Kidney (tissue), 14 donors: Measurements from ENCODE around the gene ZNF579. TPM values are rescaled to one million over a fixed set of nuclear protein-coding genes. Genes with fewer than 3 reads are reported as not detected.

ENCODE experiments used
- DNase-seq, 5 donors: peaks; one replicate each; pipeline ENCODE4 v3.0.0-alpha.2; 2013 to 2020
- FAIRE-seq: peaks from 2 replicates; lab custom pipeline; 2012; peaks lifted over from hg19 to GRCh38; lab: Jason Lieb, UNC
- H3K27ac ChIP-seq, 2 donors: one replicate each; pipeline ENCODE4 v1.7.0; 2013; ENCODE audit warnings: low read depth in 2 of 2, low read length in 2 of 2, inconsistent platforms in 1 of 2
- H3K27me3 ChIP-seq: one replicate; pipeline ENCODE4 v1.7.1; 2013; ENCODE audit warnings: low read length, inconsistent platforms; ENCODE audit not compliant: control insufficient read depth, insufficient read depth
- H3K36me3 ChIP-seq, 3 donors: one replicate each; pipeline versions ENCODE4 v1.7.0 to v1.7.1; 2013; ENCODE audit warnings: low read length in 3 of 3, control low read depth in 1 of 3, inconsistent platforms in 1 of 3; ENCODE audit not compliant: insufficient read depth in 3 of 3, control insufficient read depth in 2 of 3
- H3K4me1 ChIP-seq, 3 donors: one replicate each; pipeline versions ENCODE4 v1.7.0 to v1.7.1; 2013; ENCODE audit warnings: low read length in 3 of 3, inconsistent platforms in 1 of 3, low read depth in 1 of 3; ENCODE audit not compliant: control insufficient read depth in 2 of 3, insufficient read depth in 2 of 3
- H3K4me3 ChIP-seq, 3 donors: one replicate each; pipeline versions ENCODE4 v1.7.0 to v1.8.1; 2013; ENCODE audit warnings: low read length in 3 of 3, control low read depth in 1 of 3, inconsistent platforms in 1 of 3
- H3K9ac ChIP-seq, 3 donors: one replicate each; pipeline versions ENCODE4 v1.7.0 to v1.7.1; 2013; ENCODE audit warnings: low read length in 3 of 3, control low read depth in 1 of 3, inconsistent platforms in 1 of 3
- H3K9me3 ChIP-seq, 3 donors: one replicate each; pipeline versions ENCODE4 v1.7.0 to v1.7.1; 2013; ENCODE audit warnings: low read length in 3 of 3, control low read depth in 1 of 3, inconsistent platforms in 1 of 3; ENCODE audit not compliant: control insufficient read depth in 2 of 3, insufficient read depth in 1 of 3
- intact Hi-C: fragments of 100-400 bp; cut with DNase I; formaldehyde crosslinking; loops from one replicate; pipeline ENCODE4 v1.11.1; 2022
- polyA plus RNA-seq: library from polyadenylated mRNA; stranded (reverse); fragments of 350-450 nt; fragmentation: Illumina TruSeq; extraction: RNeasy Lipid Tissue Mini Kit (QIAGEN cat#74804); gene quantifications from one replicate; pipeline ENCODE4 v1.2.3, GENCODE V29; 2014; ENCODE audit warnings: low read depth, low replicate concordance; ENCODE audit not compliant: insufficient read depth
- total RNA-seq: library from RNA; stranded (reverse); fragmentation: NEBNext Ultra II Directional; extraction: Animal tissue kit (Norgen Biotek cat#: 25700); gene quantifications from one replicate; pipeline ENCODE4 v1.2.1, GENCODE V29; 2021
- TF ChIP-seq, protein P1 (sequence below): IDR thresholded peaks from 3 replicates; pipeline ENCODE4 v1.5.1; 2012; ENCODE audit warnings: mild to moderate bottlenecking, moderate library complexity, borderline replicate concordance; ENCODE audit not compliant: insufficient read depth; ENCODE audit errors: extremely low read depth
- donor health status: control.
- donor health status: control.
- donor health status: control.
- donor health status: control.
- donor health status: control.
- donor health status: DM: yes; HTN: yes; CAD: no.
- donor health status: Normal renal cell carcinoma (clear cell type).

Gene ZNF579
- total and polyA plus RNA-seq, 2 donors from 2014 or later = 10.9 to 16.6 TPM

DNA sequence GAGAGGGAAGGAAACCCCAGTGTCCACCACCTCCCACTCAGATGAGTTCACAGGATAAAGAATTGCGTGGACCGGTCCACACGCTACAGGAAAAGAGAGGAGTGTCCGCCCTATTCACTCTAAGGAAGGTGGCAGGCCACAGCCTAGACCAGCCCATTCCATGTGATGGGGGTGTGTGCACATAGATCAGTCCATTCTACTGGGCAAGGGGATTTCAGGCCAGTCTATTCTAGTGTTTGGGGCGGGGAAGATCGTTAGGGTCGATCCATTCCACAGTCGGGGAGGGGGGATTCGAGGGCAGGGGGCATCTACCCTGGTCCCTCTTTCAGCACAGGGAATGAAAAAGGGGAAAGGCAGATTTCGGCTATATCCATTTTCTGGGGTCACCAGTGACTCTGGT, 10.9 kb upstream of the ZNF579 start:
- intact Hi-C loops = no loop called here
- FAIRE-seq = no peak

DNA sequence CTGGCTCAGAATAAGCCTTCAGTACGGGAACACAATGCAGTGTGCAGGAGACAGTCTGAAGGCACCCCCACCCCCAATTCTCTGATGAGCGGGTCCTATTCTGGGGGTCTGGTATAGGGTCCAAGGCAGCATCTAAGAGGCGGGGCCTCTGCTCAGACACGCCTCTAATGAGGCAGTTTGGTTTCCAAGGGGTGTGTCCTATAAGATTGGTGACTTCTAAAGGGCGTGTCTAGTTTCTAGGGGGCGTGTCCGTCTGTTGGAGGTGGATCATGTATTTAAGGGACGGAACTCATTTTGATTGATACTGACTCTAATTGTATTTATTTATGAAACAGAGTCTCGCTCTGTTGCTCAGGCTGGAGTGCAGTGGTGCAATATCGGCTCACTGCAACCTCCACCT, 10.0 kb upstream of the ZNF579 start:
- TF ChIP-seq, protein P1, sequence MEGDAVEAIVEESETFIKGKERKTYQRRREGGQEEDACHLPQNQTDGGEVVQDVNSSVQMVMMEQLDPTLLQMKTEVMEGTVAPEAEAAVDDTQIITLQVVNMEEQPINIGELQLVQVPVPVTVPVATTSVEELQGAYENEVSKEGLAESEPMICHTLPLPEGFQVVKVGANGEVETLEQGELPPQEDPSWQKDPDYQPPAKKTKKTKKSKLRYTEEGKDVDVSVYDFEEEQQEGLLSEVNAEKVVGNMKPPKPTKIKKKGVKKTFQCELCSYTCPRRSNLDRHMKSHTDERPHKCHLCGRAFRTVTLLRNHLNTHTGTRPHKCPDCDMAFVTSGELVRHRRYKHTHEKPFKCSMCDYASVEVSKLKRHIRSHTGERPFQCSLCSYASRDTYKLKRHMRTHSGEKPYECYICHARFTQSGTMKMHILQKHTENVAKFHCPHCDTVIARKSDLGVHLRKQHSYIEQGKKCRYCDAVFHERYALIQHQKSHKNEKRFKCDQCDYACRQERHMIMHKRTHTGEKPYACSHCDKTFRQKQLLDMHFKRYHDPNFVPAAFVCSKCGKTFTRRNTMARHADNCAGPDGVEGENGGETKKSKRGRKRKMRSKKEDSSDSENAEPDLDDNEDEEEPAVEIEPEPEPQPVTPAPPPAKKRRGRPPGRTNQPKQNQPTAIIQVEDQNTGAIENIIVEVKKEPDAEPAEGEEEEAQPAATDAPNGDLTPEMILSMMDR = no peak
- no peaks in the 10 kb centered on the region for H3K27me3 ChIP-seq
- H3K9ac ChIP-seq = no peak overlapping the region
- peaks cover 0 to 10% (median 6%) of the 10 kb centered on the region in 3 donors for H3K4me1 ChIP-seq
- intact Hi-C loops = no loop called here
- DNase-seq (peak in 1 of 5 donors; percentile 56), FAIRE-seq (no peak)
- H3K36me3 ChIP-seq = peaks cover 0 to 10% (median 0%) of the 10 kb centered on the region in 3 donors
- H3K27ac ChIP-seq = no peak overlapping the region
- H3K9me3 ChIP-seq = no peaks in the 10 kb centered on the region
- H3K4me3 ChIP-seq = no peak overlapping the region

More for the DNA sequence above, 10.9 kb upstream of the ZNF579 start:
- no peaks in the 10 kb centered on the region for H3K27me3 ChIP-seq
- H3K36me3 ChIP-seq = peaks cover 0 to 10% (median 3%) of the 10 kb centered on the region in 3 donors
- TF ChIP-seq, protein P1 = no peak
- no peak overlapping the region for H3K27ac ChIP-seq
- DNase-seq = no peak
- no peaks in the 10 kb centered on the region for H3K9me3 ChIP-seq
- H3K4me3 ChIP-seq = no peak overlapping the region
- peaks cover 0 to 5% (median 5%) of the 10 kb centered on the region in 3 donors for H3K4me1 ChIP-seq
- no peak overlapping the region for H3K9ac ChIP-seq

DNA sequence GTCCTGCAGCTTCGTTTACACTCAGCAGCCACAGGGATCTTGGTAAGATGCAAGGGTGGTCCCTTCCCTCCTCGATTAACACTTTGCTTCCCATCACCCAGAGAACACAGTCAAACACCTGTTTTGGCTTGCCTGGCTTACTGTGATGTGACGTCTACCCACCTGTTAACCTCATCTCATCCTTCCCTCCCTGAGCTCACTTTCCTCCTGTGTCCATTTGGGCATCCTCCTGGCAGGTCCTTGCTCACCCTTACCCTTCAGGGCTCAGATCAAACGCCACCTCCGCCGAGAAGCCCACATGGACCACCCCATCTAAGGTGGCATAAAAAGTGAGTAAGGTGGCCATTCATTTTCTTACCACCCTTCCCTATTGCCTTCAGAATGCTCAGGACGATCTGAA, 9.5 kb upstream of the ZNF579 start:
- Histone ChIP-seq H3K27me3 (no peaks in the 10 kb centered on the region), H3K4me1 (peaks cover 0 to 10% (median 6%) of the 10 kb centered on the region in 3 donors), H3K27ac (no peak overlapping the region), H3K4me3 (no peak overlapping the region), H3K9me3 (no peaks in the 10 kb centered on the region), H3K9ac (no peak overlapping the region), H3K36me3 (peaks cover 0 to 5% (median 0%) of the 10 kb centered on the region in 3 donors)
- TF ChIP-seq, protein P1 = no peak
- intact Hi-C loops = no loop called here
- DNase-seq (no peak), FAIRE-seq (no peak)

DNA sequence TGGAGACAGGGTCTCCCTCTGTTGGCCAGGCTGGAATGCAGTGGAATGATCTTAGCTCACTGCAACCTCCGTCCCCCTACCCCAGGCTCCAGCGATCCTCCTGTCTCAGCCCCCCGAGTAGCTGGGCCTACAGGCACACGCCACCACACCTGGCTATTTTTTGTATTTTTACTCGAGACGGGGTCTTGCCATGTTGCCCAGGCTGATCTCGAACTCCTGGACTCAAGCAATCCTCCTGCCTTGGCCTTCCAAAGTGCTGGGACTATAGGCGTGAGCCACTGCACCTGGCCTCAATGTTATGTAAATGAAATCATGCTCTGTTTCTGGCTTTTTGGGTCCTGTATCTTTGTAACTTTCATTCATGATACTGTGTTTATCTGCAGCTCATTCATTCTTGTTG, 8.1 kb upstream of the ZNF579 start:
- intact Hi-C loops = no loop called here
- no peak overlapping the region for H3K27ac ChIP-seq
- FAIRE-seq = no peak

More for the DNA sequence above, 8.1 kb upstream of the ZNF579 start:
- TF ChIP-seq, protein P1 = no peak
- peaks cover 0 to 10% (median 6%) of the 10 kb centered on the region in 3 donors for H3K4me1 ChIP-seq
- no peaks in the 10 kb centered on the region for H3K36me3 ChIP-seq
- H3K4me3 ChIP-seq = no peak overlapping the region
- no peaks in the 10 kb centered on the region for H3K27me3 ChIP-seq
- no peaks in the 10 kb centered on the region for H3K9me3 ChIP-seq
- DNase-seq = no peak
- H3K9ac ChIP-seq = no peak overlapping the region
